Neuronal stem cell (in vitro differentiated cells): ENCODE results near the gene TTC39C.

ENCODE experiments used
- DNase-seq: peaks from one replicate; pipeline ENCODE4 v3.0.0-alpha.2; 2013; ENCODE audit warnings: low spot score
- H2AFZ ChIP-seq: one replicate; pipeline ENCODE4 v1.6.1; 2013; ENCODE audit warnings: mild to moderate bottlenecking, low read length, inconsistent platforms
- H2AK5ac ChIP-seq: 2 replicates; pipeline ENCODE4 v1.6.1; 2013; ENCODE audit warnings: low read depth, mild to moderate bottlenecking, inconsistent platforms, low read length, moderate library complexity, mixed read lengths
- H2BK120ac ChIP-seq: 2 replicates; pipeline ENCODE4 v1.6.1; 2013; ENCODE audit warnings: low read depth, mild to moderate bottlenecking, inconsistent platforms, low read length, moderate library complexity, mixed read lengths
- H2BK12ac ChIP-seq: one replicate; pipeline ENCODE4 v1.6.1; 2013; ENCODE audit warnings: low read length, inconsistent platforms
- H2BK15ac ChIP-seq: 2 replicates; pipeline ENCODE4 v1.6.1; 2013; ENCODE audit warnings: mild to moderate bottlenecking, low read length, inconsistent platforms, mixed read lengths
- H2BK5ac ChIP-seq: one replicate; pipeline ENCODE4 v1.6.1; 2013; ENCODE audit warnings: inconsistent platforms, mild to moderate bottlenecking, low read length, moderate library complexity
- H3K14ac ChIP-seq: one replicate; pipeline ENCODE4 v1.6.1; 2013; ENCODE audit warnings: low read length, inconsistent platforms
- H3K18ac ChIP-seq: 2 replicates; pipeline ENCODE4 v1.6.1; 2013; ENCODE audit warnings: low read length, inconsistent platforms
- H3K23ac ChIP-seq: 2 replicates; pipeline ENCODE4 v1.6.1; 2013; ENCODE audit warnings: low read depth, mild to moderate bottlenecking, mixed read lengths, low read length, inconsistent platforms; ENCODE audit not compliant: poor library complexity
- H3K27ac ChIP-seq: replicated peaks from 3 replicates; pipeline ENCODE4 v1.5.1; 2013; ENCODE audit warnings: low read length, inconsistent platforms
- H3K27me3 ChIP-seq, 3 experiments: 2 replicates each; pipeline ENCODE4 v1.6.1; 2013; ENCODE audit warnings: low read length in 3 of 3, mild to moderate bottlenecking in 2 of 3, inconsistent platforms in 1 of 3, low read depth in 1 of 3, mixed read lengths in 1 of 3, moderate library complexity in 1 of 3; ENCODE audit not compliant: control insufficient read depth in 3 of 3, insufficient read depth in 3 of 3
- H3K36me3 ChIP-seq, 2 donors: replicated peaks in 1 of 2; 2 replicates each; pipeline ENCODE4 v1.6.1; 2013; ENCODE audit warnings: low read length in 2 of 2; ENCODE audit not compliant: control insufficient read depth in 2 of 2, insufficient read depth in 2 of 2
- H3K4ac ChIP-seq: 2 replicates; pipeline ENCODE4 v1.6.1; 2013; ENCODE audit warnings: inconsistent platforms, mild to moderate bottlenecking, low read length, moderate library complexity
- H3K4me1 ChIP-seq, 2 donors: 1 replicate in 1 of 2; 2 replicates in 1 of 2; pipeline ENCODE4 v1.6.1; 2013; ENCODE audit warnings: low read length in 2 of 2, low read depth in 1 of 2; ENCODE audit not compliant: control insufficient read depth in 2 of 2, insufficient read depth in 1 of 2
- H3K4me2 ChIP-seq: one replicate; pipeline ENCODE4 v1.6.1; 2013; ENCODE audit warnings: mild to moderate bottlenecking, low read length, inconsistent platforms; ENCODE audit not compliant: insufficient read depth, poor library complexity, severe bottlenecking
- H3K4me3 ChIP-seq, 2 donors: 2 replicates each; pipeline ENCODE4 v1.5.1; 2013; ENCODE audit warnings: low read length in 2 of 2, mild to moderate bottlenecking in 2 of 2, inconsistent platforms in 1 of 2, moderate library complexity in 1 of 2
- H3K79me1 ChIP-seq: one replicate; pipeline ENCODE4 v1.6.1; 2013; ENCODE audit warnings: low read depth, mild to moderate bottlenecking, inconsistent platforms, low read length, moderate library complexity
- H3K9ac ChIP-seq: one replicate; pipeline ENCODE4 v1.6.1; 2013; ENCODE audit warnings: mild to moderate bottlenecking, low read depth, low read length, inconsistent platforms; ENCODE audit not compliant: poor library complexity
- H3K9me3 ChIP-seq, 2 donors: replicated peaks in 1 of 2; 2 replicates each; pipeline versions ENCODE3 to v1.6.1; 2013; ENCODE audit warnings: low read length in 2 of 2, mild to moderate bottlenecking in 2 of 2, inconsistent platforms in 1 of 2, low read depth in 1 of 2, mixed read lengths in 1 of 2, moderate library complexity in 1 of 2; ENCODE audit not compliant: control insufficient read depth in 2 of 2, insufficient read depth in 1 of 2
- H4K8ac ChIP-seq: one replicate; pipeline ENCODE4 v1.6.1; 2013; ENCODE audit warnings: low read depth, mild to moderate bottlenecking, inconsistent platforms, low read length, moderate library complexity
- H4K91ac ChIP-seq: one replicate; pipeline ENCODE4 v1.6.1; 2013; ENCODE audit warnings: low read length, low read depth, mild to moderate bottlenecking, inconsistent platforms; ENCODE audit not compliant: poor library complexity
- WGBS, 2 donors: extraction: QIAGEN DNeasy Blood & Tissue Kit; methylation state at CpG; one replicate each; pipeline ENCODE4 v1.1.7; 2013; ENCODE audit warnings: missing lambda C conversion rate in 2 of 2, mixed read lengths in 1 of 2; ENCODE audit not compliant: insufficient read length in 2 of 2, insufficient replicate concordance in 1 of 2; ENCODE audit errors: extremely low coverage in 2 of 2; 5-methylcytosine and 5-hydroxymethylcytosine counted together

Gene TTC39C

DNA sequence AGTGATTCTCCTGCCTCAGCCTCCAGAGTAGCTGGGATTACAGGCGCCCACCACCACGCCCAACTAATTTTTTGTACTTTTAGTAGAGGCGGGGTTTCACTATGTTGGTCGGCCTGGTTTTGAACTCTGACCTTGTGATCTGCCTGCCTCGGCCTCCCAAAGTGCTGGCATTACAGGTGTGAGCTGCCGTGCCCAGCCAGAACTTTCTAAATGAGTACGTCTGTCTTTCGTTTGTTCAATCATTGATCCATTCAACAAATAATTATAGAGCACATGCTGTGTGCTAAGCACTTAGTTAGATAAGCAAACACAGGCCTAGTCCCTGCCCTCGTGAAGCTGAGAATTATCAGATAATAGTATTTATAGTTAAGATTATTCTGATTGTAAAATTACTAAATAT, 56.5 kb downstream of the TTC39C start:
- no peak overlapping the region for H4K8ac ChIP-seq
- no peak overlapping the region for H2AK5ac ChIP-seq
- peaks cover 5 to 21% of the 10 kb centered on the region in 2 donors for H3K36me3 ChIP-seq
- no peak overlapping the region for H3K4me3 ChIP-seq
- H2AFZ ChIP-seq = no peak overlapping the region
- no peak overlapping the region for H2BK12ac ChIP-seq
- H3K14ac ChIP-seq = no peak overlapping the region
- H3K9me3 ChIP-seq = no peaks in the 10 kb centered on the region
- H3K4me2 ChIP-seq = no peak overlapping the region
- no peak overlapping the region for H2BK5ac ChIP-seq
- no peak overlapping the region for H3K23ac ChIP-seq
- peaks cover 2% of the 10 kb centered on the region for H3K79me1 ChIP-seq
- H4K91ac ChIP-seq = no peak overlapping the region
- no peak overlapping the region for H3K27ac ChIP-seq
- WGBS, 2 donors = no CpG with 5 or more reads among the region's 9 CpGs
- no peak overlapping the region for H3K4ac ChIP-seq
- no peak overlapping the region for H3K18ac ChIP-seq
- no peaks in the 10 kb centered on the region for H3K4me1 ChIP-seq
- H3K27me3 ChIP-seq = no peaks in the 10 kb centered on the region
- H2BK120ac ChIP-seq = no peak overlapping the region
- no peak overlapping the region for H2BK15ac ChIP-seq
- no peak overlapping the region for H3K9ac ChIP-seq
- no peak for DNase-seq

DNA sequence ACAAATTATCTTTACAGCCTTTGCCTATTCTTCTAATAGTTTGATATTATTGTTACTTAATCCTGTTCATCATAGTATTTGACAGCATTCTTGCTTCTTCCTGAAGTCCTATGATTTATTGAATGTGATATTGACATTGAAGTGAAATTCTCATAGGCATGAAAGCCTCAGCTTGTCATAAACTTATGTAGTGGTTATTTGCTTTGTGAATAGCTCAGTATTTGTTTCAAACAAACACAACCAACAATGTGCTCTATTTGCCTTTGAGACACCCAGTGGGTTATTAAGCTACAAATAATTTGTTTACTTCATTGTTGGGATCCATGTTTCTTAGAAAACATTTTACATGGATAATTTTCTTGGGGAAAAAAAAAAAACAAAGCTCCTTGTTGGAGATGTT, 57.2 kb downstream of the TTC39C start:
- Histone ChIP-seq H2BK5ac (no peak overlapping the region), H2BK12ac (no peak overlapping the region), H3K4me1 (no peaks in the 10 kb centered on the region), H3K79me1 (peaks cover 2% of the 10 kb centered on the region), H2BK15ac (no peak overlapping the region), H3K9me3 (no peaks in the 10 kb centered on the region), H3K14ac (no peak overlapping the region), H3K4me3 (no peak overlapping the region), H3K4me2 (no peak overlapping the region), H4K91ac (no peak overlapping the region), H3K18ac (no peak overlapping the region), H4K8ac (no peak overlapping the region), H3K4ac (no peak overlapping the region), H3K27ac (no peak overlapping the region), H2BK120ac (no peak overlapping the region), H2AK5ac (no peak overlapping the region), H3K36me3 (peaks cover 2 to 16% of the 10 kb centered on the region in 2 donors), H3K27me3 (no peaks in the 10 kb centered on the region), H3K9ac (no peak overlapping the region), H2AFZ (no peak overlapping the region), H3K23ac (no peak overlapping the region)
- DNase-seq = no peak

DNA sequence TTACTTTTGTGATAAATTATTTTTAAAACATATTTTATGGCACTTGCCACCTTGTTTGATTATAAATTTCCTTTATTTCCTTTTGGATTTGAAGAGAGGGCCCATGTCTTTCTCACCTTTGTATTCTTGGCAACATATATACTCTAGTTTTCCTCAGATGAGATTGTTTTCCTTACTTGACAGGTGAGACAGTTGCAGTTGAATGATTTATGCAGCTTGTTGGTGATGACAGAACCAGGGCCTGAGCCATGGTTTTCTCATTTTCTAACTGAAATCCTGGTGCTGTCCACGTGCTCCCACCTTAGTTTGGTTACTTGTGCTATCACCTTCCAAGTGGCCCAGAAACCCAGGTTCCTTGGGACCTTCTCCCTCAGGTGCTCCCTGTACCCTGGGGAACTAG, 58.2 kb downstream of the TTC39C start:
- H3K79me1 ChIP-seq = no peaks in the 10 kb centered on the region
- no peak overlapping the region for H4K8ac ChIP-seq
- H3K23ac ChIP-seq = peak overlapping the region; percentile 6
- peaks cover 2 to 8% of the 10 kb centered on the region in 2 donors for H3K36me3 ChIP-seq
- no peak overlapping the region for H3K18ac ChIP-seq
- no peaks in the 10 kb centered on the region for H3K9me3 ChIP-seq
- no peak overlapping the region for H2AFZ ChIP-seq
- H3K4ac ChIP-seq = no peak overlapping the region
- WGBS, 2 donors = no CpG with 5 or more reads among the region's 1 CpG
- H2BK5ac ChIP-seq = no peak overlapping the region
- H3K27ac ChIP-seq = no peak overlapping the region
- no peak for DNase-seq
- no peak overlapping the region for H3K4me3 ChIP-seq
- H2AK5ac ChIP-seq = no peak overlapping the region
- no peak overlapping the region for H2BK120ac ChIP-seq
- no peak overlapping the region for H3K14ac ChIP-seq
- H3K27me3 ChIP-seq = no peaks in the 10 kb centered on the region
- no peak overlapping the region for H3K9ac ChIP-seq
- H3K4me1 ChIP-seq = no peaks in the 10 kb centered on the region
- no peak overlapping the region for H2BK15ac ChIP-seq
- no peak overlapping the region for H4K91ac ChIP-seq
- H3K4me2 ChIP-seq = no peak overlapping the region
- no peak overlapping the region for H2BK12ac ChIP-seq

DNA sequence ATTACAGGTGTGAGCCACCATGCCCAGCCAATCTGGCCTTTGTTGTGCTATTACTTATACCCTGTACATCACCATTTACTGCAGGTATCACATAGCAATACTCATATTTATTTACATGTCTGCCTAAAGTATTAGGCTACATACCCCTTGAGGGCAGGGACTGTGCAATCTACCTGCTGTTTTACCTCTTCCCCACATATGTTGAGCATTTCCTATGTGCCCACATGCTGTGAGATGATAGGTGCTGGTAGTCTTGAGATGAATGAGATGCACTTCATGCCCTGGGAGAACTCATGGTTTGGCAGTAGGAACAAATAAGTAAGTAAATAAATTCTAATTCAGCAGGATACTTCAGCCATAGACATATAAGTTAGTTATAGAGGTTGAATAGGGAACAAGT, 59.2 kb downstream of the TTC39C start:
- Histone ChIP-seq H3K18ac (no peak overlapping the region), H2AK5ac (no peak overlapping the region), H3K9me3 (no peaks in the 10 kb centered on the region), H3K23ac (no peak overlapping the region), H2AFZ (no peak overlapping the region), H2BK120ac (no peak overlapping the region), H2BK12ac (no peak overlapping the region), H3K27me3 (no peaks in the 10 kb centered on the region), H3K36me3 (peaks cover 2 to 7% of the 10 kb centered on the region in 2 donors), H4K91ac (no peak overlapping the region), H4K8ac (no peak overlapping the region), H3K27ac (no peak overlapping the region), H3K4ac (no peak overlapping the region), H2BK5ac (no peak overlapping the region), H3K14ac (no peak overlapping the region), H3K79me1 (no peaks in the 10 kb centered on the region), H2BK15ac (no peak overlapping the region), H3K4me2 (no peak overlapping the region), H3K4me1 (no peaks in the 10 kb centered on the region), H3K4me3 (no peak overlapping the region), H3K9ac (no peak overlapping the region)
- no peak for DNase-seq
